NCI-H2081 treated with DMSO at 0.1 percent for 48 hours (cell line): ENCODE measurements around the gene SLC40A1.

Experiments used
- DNase-seq: peaks from one replicate; lab custom pipeline; 2025; lab: John Stamatoyannopoulos, UW

SLC40A1 gene

DNA sequence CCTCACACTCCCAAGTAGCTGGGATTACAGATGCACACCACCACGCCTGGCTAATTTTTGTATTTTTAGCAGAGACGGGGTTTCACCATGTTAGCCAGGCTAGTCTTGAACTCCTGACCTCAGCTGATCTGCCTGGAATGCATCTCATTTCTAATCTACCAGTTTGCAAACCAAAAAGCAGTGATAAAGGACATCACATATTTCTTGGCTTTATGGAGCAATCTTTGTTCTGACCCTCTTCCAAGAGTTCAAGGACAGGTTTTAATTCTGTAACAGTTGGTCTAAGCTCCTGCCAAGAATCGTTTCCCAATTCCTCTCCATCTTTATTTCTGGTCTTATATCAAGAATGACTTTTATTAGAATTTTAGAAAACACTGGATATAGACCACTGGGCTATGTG, 67.7 kb downstream of the SLC40A1 start:
- no peak for DNase-seq

DNA sequence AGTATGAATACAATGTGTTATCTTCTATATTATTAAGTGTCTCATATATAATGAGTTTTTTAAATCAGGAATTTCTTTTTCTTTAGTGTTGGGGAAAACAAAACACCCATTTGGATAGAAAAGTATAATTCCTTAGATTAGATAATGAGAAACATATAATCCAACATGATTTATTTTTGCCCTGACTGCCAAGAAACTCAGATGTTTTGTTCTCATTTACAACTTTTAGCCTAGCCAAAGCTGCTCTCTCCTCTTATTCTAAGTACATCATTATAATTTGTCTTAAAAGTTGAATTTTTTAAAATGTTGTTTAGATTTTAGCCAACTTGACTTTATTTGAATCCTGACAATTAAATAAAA, 68.6 kb downstream of the SLC40A1 start:
- no peak for DNase-seq

- no peak for DNase-seq
Observed at GRCh38 chr2:189511210-189511959, 69.2 kb downstream of the SLC40A1 start.
